Measurements from ENCODE around the gene XYLT1.

The XYLT1 gene

DNA sequence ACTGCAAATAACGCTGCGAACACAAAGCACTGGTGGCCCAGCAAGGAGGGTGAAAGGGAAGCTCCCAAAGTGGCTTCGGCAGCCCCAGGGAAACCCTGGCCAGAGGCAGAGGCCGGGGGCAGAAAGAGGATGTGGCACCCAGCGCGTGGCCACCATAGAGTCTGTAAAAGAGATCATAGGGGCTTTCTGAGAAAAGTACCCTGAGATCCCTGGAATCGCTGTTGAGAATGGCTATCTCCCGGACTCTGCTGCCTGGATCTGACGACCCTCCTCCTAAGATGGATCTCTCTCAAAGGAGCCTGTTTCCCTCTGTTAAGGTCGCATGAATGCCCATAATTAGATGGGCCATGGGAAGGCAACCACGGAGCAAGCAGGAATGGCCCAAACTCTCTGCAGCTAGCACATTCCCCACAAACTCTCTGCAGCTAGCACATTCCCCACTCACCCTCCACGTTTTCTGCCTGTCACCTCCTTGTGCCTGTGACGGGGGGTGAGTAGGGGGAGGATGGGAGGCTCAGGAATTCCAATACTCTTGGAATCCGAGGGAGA is 364.4 kb downstream of the XYLT1 start:
- no peak overlapping the region for H3K4me3 ChIP-seq (ENCODE audit: low read depth, low read length)
- TF ChIP-seq, protein P1, sequence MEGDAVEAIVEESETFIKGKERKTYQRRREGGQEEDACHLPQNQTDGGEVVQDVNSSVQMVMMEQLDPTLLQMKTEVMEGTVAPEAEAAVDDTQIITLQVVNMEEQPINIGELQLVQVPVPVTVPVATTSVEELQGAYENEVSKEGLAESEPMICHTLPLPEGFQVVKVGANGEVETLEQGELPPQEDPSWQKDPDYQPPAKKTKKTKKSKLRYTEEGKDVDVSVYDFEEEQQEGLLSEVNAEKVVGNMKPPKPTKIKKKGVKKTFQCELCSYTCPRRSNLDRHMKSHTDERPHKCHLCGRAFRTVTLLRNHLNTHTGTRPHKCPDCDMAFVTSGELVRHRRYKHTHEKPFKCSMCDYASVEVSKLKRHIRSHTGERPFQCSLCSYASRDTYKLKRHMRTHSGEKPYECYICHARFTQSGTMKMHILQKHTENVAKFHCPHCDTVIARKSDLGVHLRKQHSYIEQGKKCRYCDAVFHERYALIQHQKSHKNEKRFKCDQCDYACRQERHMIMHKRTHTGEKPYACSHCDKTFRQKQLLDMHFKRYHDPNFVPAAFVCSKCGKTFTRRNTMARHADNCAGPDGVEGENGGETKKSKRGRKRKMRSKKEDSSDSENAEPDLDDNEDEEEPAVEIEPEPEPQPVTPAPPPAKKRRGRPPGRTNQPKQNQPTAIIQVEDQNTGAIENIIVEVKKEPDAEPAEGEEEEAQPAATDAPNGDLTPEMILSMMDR (IDR thresholded peaks at IDR 0.05; ENCODE audit: borderline replicate concordance, insufficient read depth, low read depth, low read length): no peak

DNA sequence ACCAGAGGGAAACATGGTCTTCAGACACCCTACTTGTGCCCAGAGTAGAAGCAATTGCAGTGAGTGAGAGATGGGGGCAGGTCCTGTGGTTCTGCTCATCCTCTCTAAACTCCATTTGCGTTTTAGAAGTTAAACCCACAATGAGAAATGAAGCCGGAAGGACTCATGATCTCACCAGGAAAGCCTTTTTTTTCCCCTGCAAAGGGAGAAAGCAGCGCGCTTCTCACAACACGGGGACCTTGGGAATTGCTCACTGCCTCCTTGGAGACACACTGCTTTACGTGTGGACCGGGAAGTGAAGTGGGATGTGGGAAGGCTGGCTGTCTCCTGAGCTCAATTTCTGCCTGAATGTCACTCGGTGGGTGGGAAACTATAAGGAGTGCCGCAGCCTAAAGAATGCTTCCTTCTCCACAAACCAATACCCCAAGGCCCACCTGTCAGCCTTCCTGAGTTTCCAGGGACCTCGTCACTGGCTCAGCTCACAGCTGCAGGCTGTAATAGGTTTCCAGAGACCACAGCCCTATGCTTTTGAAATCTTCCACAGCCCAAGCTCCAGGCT is 365.4 kb downstream of the XYLT1 start:
- TF ChIP-seq, protein P1 (IDR thresholded peaks at IDR 0.05; ENCODE audit: borderline replicate concordance, insufficient read depth, low read depth, low read length): no peak
- H3K4me3 ChIP-seq (ENCODE audit: low read depth, low read length): no peak overlapping the region

- TF ChIP-seq, protein P1 (IDR thresholded peaks at IDR 0.05; ENCODE audit: borderline replicate concordance, insufficient read depth, low read depth, low read length): no peak
- H3K4me3 ChIP-seq (ENCODE audit: low read depth, low read length): no peak overlapping the region
These were observed 366.1 kb downstream of the XYLT1 start for GRCh38 chr16:17104654-17105053.

DNA sequence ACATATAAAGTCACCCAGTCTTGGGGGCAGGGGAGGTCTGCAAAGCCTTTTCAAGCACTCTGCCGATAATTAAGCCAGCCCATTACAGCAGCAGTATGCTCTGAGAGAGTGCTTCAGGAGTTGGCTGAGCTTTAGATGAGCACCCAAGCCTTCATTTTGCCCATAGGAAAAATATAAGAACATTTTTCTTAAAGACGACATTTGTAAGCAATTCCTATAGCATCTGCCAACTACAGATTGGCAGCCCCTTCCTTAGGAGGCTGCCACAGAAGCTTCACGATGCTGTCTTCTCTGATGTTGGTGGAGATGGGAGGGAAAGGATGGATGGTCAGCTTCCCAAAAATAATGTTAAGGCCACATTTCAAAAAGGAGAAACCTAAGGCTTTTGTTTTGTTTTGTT is 367.5 kb downstream of the XYLT1 start:
- TF ChIP-seq, protein P1 (IDR thresholded peaks at IDR 0.05; ENCODE audit: borderline replicate concordance, insufficient read depth, low read depth, low read length): no peak

GRCh38 chr16:17101646-17102045 is 369.1 kb downstream of the XYLT1 start:
- TF ChIP-seq, protein P1 (IDR thresholded peaks at IDR 0.05; ENCODE audit: borderline replicate concordance, insufficient read depth, low read depth, low read length): no peak
- H3K4me3 ChIP-seq (ENCODE audit: low read depth, low read length): no peak overlapping the region

More for the DNA sequence above, 367.5 kb downstream of the XYLT1 start:
- H3K4me3 ChIP-seq (ENCODE audit: low read depth, low read length): no peak overlapping the region

DNA sequence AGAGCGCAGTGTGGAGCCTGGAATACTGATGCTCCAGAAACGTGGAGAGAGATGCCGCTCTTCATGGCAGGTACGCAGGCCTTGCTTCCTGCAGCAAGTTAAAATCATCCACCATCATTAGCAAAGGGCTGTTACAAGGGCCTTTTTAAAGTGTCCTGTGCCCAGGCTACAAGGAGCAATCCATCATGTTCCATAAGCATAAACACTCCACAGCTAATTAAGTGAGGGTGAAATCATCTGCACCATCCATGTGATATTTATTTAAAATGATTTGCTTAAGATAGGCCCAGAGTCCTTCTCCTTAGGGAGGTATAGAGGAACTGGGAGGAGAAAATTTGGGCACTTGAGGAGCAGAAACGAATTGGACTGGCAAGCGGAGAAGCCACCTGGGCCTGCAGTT is 372.1 kb downstream of the XYLT1 start:
- TF ChIP-seq, protein P1 (IDR thresholded peaks at IDR 0.05; ENCODE audit: borderline replicate concordance, insufficient read depth, low read depth, low read length): no peak

DNA sequence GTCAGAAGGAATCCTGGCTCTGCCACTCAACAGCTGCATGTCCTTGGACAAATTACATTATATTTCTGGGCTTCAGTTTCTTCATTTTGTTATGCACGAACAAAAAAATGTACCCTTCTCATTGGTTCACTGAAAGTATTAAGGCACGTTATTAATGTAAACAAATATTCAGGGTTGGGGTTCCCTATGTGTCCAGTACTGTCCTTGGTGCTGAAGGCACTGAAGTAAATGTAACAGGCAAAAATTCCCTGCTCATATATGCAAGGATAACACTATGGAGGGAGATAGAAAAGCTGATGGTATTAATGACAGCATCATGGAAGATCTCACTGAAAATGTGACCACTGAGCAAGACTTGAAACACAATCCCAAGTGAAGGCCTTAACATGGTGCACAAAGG is 386.6 kb downstream of the XYLT1 start:
- TF ChIP-seq, protein P1 (IDR thresholded peaks at IDR 0.05; ENCODE audit: borderline replicate concordance, insufficient read depth, low read depth, low read length): no peak
- H3K4me3 ChIP-seq (ENCODE audit: low read depth, low read length): no peak overlapping the region

More for the DNA sequence above, 372.1 kb downstream of the XYLT1 start:
- no peak overlapping the region for H3K4me3 ChIP-seq (ENCODE audit: low read depth, low read length)

Measured in GM12875 (cell line).